PC-3 (cell line): ENCODE results near the gene TBC1D2.

Source experiments
- CTCF ChIP-seq: fragments of 300-600 bp; sonication (generic); conservative IDR thresholded peaks from 2 replicates; pipeline ENCODE4 v1.5.1; 2017; ENCODE audit warnings: antibody characterized with exemption, low read depth, mild to moderate bottlenecking, low read length
- EZH2 ChIP-seq: fragments of 300-600 bp; sonication (generic); IDR thresholded peaks from one replicate; pipeline ENCODE4 v1.6.1; 2017; ENCODE audit warnings: antibody characterized with exemption, mild to moderate bottlenecking, low read length; ENCODE audit not compliant: unreplicated experiment
- EZH2phosphoT487 ChIP-seq: fragments of 300-600 bp; sonication (generic); IDR thresholded peaks from 2 replicates; pipeline ENCODE4 v1.6.1; 2018; ENCODE audit warnings: mild to moderate bottlenecking, antibody characterized with exemption, low read length, borderline replicate concordance

- TF ChIP-seq EZH2 = no peak
- no peak for TF ChIP-seq EZH2phosphoT487
- TF ChIP-seq CTCF = no peak
Observed at GRCh38 chr9:98190757-98191105, 64.7 kb downstream of the TBC1D2 start.
